ENCODE results near the gene PRICKLE4. TPM values are rescaled to one million over a fixed set of nuclear protein-coding genes. Genes with fewer than 3 reads are reported as not detected.

PRICKLE4 gene
- total and polyA plus RNA-seq, 2 experiments from 2014 or later, result 9.3 to 22.5 TPM

DNA sequence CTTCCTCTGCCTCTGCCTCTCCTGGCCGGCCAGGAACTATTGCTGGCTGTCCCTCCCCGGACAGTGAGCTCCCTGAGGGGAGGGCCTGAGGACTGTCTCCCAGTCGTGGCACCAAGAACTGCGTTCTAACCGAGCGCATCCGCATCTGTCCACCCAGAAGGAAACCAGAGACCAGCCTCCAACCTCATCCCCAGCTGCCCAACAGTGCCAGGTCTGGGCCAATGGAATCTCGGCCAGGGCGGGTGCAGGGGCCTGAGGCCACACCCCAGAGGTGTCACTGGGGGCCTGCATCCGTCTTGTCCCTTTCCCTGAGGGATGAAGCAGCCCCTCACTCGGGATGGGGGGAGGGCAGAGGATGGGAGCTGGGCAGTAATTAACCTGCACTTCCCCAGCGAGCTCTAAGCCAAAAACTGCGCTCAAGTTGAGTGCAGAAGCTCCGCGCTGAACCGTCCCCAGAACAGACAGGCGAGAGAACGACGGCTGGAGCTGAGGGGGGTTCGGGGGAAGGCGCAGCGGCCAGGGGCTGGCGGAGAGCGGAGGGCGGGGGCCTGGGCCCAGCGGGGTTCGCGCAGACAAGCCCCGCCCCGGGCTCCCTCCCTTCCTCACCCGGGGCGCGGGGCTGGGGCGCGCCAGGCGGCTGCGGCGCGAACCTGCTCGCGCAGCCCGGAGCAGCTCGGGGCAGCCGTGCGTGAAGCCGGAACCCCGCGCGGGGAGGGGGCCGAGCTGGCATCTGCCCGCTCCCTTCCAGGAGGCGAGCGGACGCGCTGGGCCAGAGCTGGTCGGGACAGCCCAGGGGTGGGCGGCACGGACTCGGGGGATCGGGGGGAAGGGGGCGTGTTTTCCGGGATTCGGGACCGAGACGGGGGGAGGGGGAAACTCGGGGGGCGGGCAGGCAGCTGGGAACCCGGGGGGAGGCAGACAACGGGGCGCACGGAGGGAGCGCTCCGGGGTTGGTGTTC, 46.6 kb upstream of the PRICKLE4 start:
- Histone ChIP-seq H3K4me3 (peak overlapping the region; percentile 68), H3K36me3 (no peaks in the 10 kb centered on the region), H3K27me3 (no peaks in the 10 kb centered on the region), H3K27ac (peak overlapping the region; percentile 64), H3K9me3 (ENCODE audit: low read depth) (no peaks in the 10 kb centered on the region), H3K4me1 (ENCODE audit: low read depth) (peaks cover 14% of the 10 kb centered on the region)
- DNase-seq (ENCODE audit: low read depth in 1 of 2, low spot score in 1 of 2), result peak; percentile 80 to 89
- TF ChIP-seq CTCF (IDR thresholded peaks at IDR 0.05; ENCODE audit: low read depth, low read length), result no peak

DNA sequence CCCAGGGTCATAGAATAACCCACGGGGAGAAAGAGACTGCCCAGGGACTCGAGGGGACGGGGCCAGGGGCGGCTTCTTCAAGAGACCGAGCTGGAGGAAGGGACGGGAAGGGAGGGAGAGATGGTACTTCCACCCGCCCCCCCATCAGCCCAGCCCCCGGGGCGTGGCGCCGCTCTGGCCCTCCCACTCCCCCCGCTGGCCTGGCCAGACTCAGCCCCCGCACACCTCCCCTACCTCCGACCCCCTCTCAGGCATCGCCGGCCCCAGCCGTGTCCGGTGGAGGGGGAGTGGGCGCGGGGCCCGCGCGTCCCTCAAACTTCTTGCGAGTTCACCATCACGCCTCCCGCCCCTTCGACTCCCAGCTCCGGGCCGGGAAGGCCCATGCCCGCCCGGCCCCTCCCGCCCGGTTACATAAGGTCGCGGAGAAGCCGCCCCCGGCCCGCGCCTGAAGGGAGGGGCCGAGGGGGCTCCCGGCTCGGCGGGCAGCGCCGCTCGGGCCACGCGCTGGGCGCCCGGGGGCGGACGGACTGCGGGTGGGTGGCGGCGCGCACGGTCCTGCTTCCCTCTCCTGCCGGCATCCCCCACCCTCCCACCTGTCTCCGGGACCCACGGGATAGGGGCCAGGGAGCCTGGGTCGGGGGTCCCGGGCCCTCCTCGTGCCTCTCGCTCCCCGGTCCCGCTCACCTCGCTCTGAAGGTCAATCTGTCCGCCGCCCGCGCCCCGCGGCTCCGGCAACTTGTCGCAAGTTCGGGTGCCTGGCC, 45.7 kb upstream of the PRICKLE4 start:
- H3K9me3 ChIP-seq (ENCODE audit: low read depth), result no peaks in the 10 kb centered on the region
- H3K27me3 ChIP-seq, result no peaks in the 10 kb centered on the region
- peak overlapping the region; percentile 68 for H3K4me3 ChIP-seq
- TF ChIP-seq CTCF (IDR thresholded peaks at IDR 0.05; ENCODE audit: low read depth, low read length), result no peak
- peak; percentile 84 to 89 for DNase-seq (ENCODE audit: low read depth in 1 of 2, low spot score in 1 of 2)
- peak overlapping the region; percentile 64 for H3K27ac ChIP-seq
- peaks cover 14% of the 10 kb centered on the region for H3K4me1 ChIP-seq (ENCODE audit: low read depth)
- no peaks in the 10 kb centered on the region for H3K36me3 ChIP-seq

GRCh38 chr6:41735427-41736185, 45.0 kb upstream of the PRICKLE4 start, which contains the start of gene TFEB:
TSS of gene TFEB (minus strand) at chr6:41735608. CDS start at chr6:41691213, 44,395 bp downstream.
- no peaks in the 10 kb centered on the region for H3K27me3 ChIP-seq
- peak within 1 kb of the TSS; percentile 64 for H3K27ac ChIP-seq
- DNase-seq (ENCODE audit: low read depth in 1 of 2, low spot score in 1 of 2), result peak; percentile 93 to 95
- TF ChIP-seq CTCF (IDR thresholded peaks at IDR 0.05; ENCODE audit: low read depth, low read length), result peak; percentile 83
- H3K36me3 ChIP-seq, result no peaks in the 10 kb centered on the region
- H3K9me3 ChIP-seq (ENCODE audit: low read depth), result no peaks in the 10 kb centered on the region
- H3K4me3 ChIP-seq, result peak within 1 kb of the TSS; percentile 68
- peaks cover 14% of the 10 kb centered on the region for H3K4me1 ChIP-seq (ENCODE audit: low read depth)

DNA sequence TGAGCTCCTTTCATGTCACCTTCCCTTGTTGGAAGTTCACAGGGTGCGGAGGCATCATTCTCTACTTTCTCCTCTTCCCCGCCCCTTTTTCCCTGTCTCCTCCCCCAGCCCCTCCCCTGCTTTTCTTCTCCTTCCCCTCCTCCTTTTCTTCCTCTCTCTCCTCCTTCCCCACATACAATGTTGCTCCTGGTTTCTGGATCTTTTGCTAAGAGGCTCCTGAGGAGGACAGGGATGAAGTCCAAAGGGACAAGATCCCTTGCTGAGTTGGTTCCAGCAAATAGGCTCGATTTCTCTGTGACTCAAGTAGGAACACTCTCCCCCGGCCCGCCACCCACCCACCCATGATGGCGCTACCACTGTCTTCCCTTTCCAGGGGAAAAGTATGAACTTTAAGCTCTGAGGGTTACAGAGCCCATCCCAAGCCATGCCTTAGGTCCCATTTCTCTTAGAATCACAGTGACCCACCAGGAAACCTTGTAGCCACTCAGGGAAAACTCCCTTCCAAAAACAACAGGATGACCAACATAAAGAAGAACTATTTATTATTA, 44.3 kb upstream of the PRICKLE4 start:
- peak in 1 of 2 donors; percentile 22 for DNase-seq (ENCODE audit: low read depth in 1 of 2, low spot score in 1 of 2)
- no peak for TF ChIP-seq CTCF (IDR thresholded peaks at IDR 0.05; ENCODE audit: low read depth, low read length)
- Histone ChIP-seq H3K27ac (no peak overlapping the region), H3K4me1 (ENCODE audit: low read depth) (peaks cover 14% of the 10 kb centered on the region), H3K4me3 (no peak overlapping the region), H3K36me3 (no peaks in the 10 kb centered on the region), H3K27me3 (no peaks in the 10 kb centered on the region), H3K9me3 (ENCODE audit: low read depth) (no peaks in the 10 kb centered on the region)
